ENCODE measurements around the gene ATCAY. TPM values are rescaled to one million over a fixed set of nuclear protein-coding genes. Genes with fewer than 3 reads are reported as not detected.

Gene ATCAY
- total RNA-seq, 2 experiments from 2014 or later = not detected

DNA sequence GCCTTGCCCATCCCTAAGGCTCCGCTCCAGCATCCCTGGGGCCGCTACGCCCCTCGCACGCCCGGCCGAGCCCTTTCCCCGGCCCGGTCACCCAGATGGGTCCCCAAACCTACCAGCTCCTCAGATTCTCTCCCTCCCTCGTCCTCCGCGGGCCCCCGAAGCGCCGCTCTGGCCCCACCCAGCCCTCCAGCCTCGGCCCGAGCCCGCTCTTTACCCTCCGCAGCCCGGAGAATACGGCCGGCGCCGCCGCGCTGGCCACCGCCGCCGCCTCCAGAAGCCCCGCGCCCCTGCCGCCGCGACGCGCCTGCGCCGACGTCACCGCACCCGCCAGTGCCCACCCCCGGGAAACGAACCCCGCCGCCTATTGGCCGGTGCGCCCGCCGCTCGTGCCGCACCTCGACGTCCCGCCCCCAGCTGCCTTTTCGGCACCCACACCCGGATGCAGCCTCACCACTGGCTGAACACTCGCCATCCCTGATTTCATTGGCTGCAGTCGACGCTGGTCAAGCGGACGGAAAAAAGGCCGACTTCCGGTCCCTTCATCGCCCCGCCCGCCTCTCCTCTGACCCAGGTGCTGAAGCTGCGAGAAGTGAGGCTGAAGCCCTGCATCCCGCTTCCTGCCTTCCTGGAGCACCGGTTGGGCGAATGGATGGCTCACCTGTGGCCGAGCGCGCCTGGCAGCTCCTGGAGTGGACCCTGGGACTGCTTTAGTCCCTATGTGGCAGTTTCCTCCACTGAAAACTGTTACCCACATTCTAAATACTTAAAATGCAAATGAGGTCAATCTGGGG is 90.5 kb downstream of the ATCAY start, which contains the start of gene DAPK3:
TSS of gene DAPK3 (minus strand) at position 292 of the 791 bp plus-strand sequence. CDS start 1,364 bp downstream, outside the sequence.
- H3K36me3 Mint-ChIP-seq (ENCODE audit: low read depth) = peaks cover 43% of the 10 kb centered on the region
- ChIA-PET POLR2A (interaction anchor here (1.0 to 4.6 kb wide), 9 partner anchors 8 to 276 kb away, joined by 3 to 72 read pairs (median 5); partner anchors contain the start of genes EEF2, MRPL54 and YJU2), CTCF (interaction anchor here (1.2 to 4.4 kb wide), 3 partner anchors 15 to 169 kb away, joined by 4 to 29 read pairs (median 8); partner anchors contain the start of gene EEF2)
- Histone ChIP-seq H3K27me3 (ENCODE audit: control insufficient read depth in 1 of 2, insufficient read depth in 2 of 2, low read length in 2 of 2) (no peaks in the 10 kb centered on the region), H3K9me3 (ENCODE audit: control insufficient read depth in 1 of 2, insufficient read depth in 1 of 2, low read length in 2 of 2) (no peaks in the 10 kb centered on the region), H3K36me3 (ENCODE audit: insufficient read depth, low read length) (peaks cover 32% of the 10 kb centered on the region), H3K4me1 (ENCODE audit: insufficient read depth, low read length) (peaks cover 33% of the 10 kb centered on the region), H3K27ac (ENCODE audit: low read depth in 1 of 2, low read length in 2 of 2) (peak within 1 kb of the TSS; percentile 67 to 76), H3K4me3 (ENCODE audit: low read length) (peak within 1 kb of the TSS; percentile 95)
- intact Hi-C loops (cut with DNase I, micrococcal nuclease) = loop anchor here in 1 of 2 experiments (2.0 kb wide), 1 partner anchor 14 kb away; the partner anchor contains the start of gene EEF2
- ATAC-seq (ENCODE audit: poor library complexity) (peak; percentile 91), DNase-seq (peak; percentile 77 to 94 (median 89))
- no peaks in the 10 kb centered on the region for H3K27me3 Mint-ChIP-seq
- peaks cover 22% of the 10 kb centered on the region for H3K4me1 Mint-ChIP-seq (ENCODE audit: low read depth)
- H3K27ac Mint-ChIP-seq = peak within 1 kb of the TSS; percentile 84
- TF ChIP-seq, protein P1, sequence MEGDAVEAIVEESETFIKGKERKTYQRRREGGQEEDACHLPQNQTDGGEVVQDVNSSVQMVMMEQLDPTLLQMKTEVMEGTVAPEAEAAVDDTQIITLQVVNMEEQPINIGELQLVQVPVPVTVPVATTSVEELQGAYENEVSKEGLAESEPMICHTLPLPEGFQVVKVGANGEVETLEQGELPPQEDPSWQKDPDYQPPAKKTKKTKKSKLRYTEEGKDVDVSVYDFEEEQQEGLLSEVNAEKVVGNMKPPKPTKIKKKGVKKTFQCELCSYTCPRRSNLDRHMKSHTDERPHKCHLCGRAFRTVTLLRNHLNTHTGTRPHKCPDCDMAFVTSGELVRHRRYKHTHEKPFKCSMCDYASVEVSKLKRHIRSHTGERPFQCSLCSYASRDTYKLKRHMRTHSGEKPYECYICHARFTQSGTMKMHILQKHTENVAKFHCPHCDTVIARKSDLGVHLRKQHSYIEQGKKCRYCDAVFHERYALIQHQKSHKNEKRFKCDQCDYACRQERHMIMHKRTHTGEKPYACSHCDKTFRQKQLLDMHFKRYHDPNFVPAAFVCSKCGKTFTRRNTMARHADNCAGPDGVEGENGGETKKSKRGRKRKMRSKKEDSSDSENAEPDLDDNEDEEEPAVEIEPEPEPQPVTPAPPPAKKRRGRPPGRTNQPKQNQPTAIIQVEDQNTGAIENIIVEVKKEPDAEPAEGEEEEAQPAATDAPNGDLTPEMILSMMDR (IDR thresholded peaks at IDR 0.05) = no peak
- peak within 1 kb of the TSS; percentile 88 for H3K4me3 Mint-ChIP-seq
- H3K9me3 Mint-ChIP-seq = no peaks in the 10 kb centered on the region

DNA sequence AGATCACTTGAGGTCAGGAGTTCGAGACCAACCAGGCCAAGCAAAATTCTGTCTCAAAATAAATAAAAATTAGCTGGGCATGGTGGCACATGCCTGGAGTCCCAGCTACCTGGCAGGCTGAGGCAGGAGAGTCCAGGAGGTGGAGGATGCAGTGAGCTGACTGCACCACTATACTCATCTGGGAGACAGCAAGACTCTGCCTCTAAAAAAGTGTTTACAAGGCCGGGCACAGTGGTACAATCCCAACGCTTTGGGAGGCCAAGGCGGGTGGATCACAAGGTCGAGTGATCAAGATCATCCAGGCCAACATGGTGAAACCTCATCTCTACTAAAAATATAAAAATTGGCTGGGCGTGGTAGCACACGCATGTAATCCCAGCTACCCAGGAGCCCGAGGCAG is 94.7 kb downstream of the ATCAY start:
- peaks cover 49% of the 10 kb centered on the region for H3K36me3 ChIP-seq (ENCODE audit: insufficient read depth, low read length)
- ChIA-PET CTCF (interaction anchor here (0.8 kb wide), 1 partner anchor 13 kb away, joined by 3 read pairs; no protein-coding TSS in a partner anchor), POLR2A (interaction anchor here (0.7 to 2.4 kb wide), 4 partner anchors 9 to 15 kb away, joined by 3 to 9 read pairs (median 6); partner anchors contain the start of gene EEF2)
- Mint-ChIP-seq H3K4me3 (no peak overlapping the region), H3K27me3 (no peaks in the 10 kb centered on the region), H3K27ac (peak overlapping the region; percentile 49), H3K36me3 (ENCODE audit: low read depth) (peaks cover 53% of the 10 kb centered on the region), H3K9me3 (no peaks in the 10 kb centered on the region), H3K4me1 (ENCODE audit: low read depth) (peaks cover 16% of the 10 kb centered on the region)
- intact Hi-C loops (cut with DNase I, micrococcal nuclease) = no loop called here
- ATAC-seq (ENCODE audit: poor library complexity) = no peak
- H3K27me3 ChIP-seq (ENCODE audit: control insufficient read depth in 1 of 2, insufficient read depth in 2 of 2, low read length in 2 of 2) = peaks cover 0 to 3% of the 10 kb centered on the region in 2 experiments
- H3K9me3 ChIP-seq (ENCODE audit: control insufficient read depth in 1 of 2, insufficient read depth in 1 of 2, low read length in 2 of 2) = peaks cover 0 to 10% of the 10 kb centered on the region in 2 experiments
- no peak for DNase-seq
- H3K4me3 ChIP-seq (ENCODE audit: low read length) = no peak overlapping the region
- TF ChIP-seq, protein P1 (IDR thresholded peaks at IDR 0.05) = no peak
- H3K27ac ChIP-seq (ENCODE audit: low read depth in 1 of 2, low read length in 2 of 2) = no peak overlapping the region
- peaks cover 24% of the 10 kb centered on the region for H3K4me1 ChIP-seq (ENCODE audit: insufficient read depth, low read length)

DNA sequence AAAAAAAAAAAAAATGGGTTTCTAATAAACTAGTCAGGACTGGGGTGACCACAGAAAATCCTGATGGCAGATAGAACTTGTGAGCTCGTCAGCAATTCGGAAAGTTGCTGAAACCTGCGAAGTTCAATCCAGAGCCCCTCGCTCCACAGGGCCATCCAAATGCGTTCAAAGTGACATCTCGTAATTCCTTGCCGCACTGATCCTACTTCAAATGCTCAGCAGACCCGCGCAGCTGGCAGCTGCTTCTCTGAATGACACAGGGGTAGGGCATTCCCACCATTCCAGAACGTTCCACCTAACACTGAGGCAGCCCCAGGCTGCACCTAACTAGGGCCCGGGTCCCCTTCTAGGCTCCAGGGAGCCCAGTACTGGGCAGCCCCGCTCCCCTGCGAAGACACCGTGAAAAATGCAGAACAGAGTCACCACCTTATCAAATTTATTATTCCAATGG is 95.2 kb downstream of the ATCAY start:
- ChIA-PET POLR2A (interaction anchor here (0.7 to 2.4 kb wide), 4 partner anchors 8 to 14 kb away, joined by 3 to 9 read pairs (median 6); partner anchors contain the start of gene EEF2), CTCF (interaction anchor here (0.8 kb wide), 1 partner anchor 12 kb away, joined by 3 read pairs; no protein-coding TSS in a partner anchor)
- peaks cover 0 to 3% of the 10 kb centered on the region in 2 experiments for H3K27me3 ChIP-seq (ENCODE audit: control insufficient read depth in 1 of 2, insufficient read depth in 2 of 2, low read length in 2 of 2)
- TF ChIP-seq, protein P1 (IDR thresholded peaks at IDR 0.05) = no peak
- H3K27ac Mint-ChIP-seq = peak overlapping the region; percentile 49
- H3K4me3 Mint-ChIP-seq = peak overlapping the region; percentile 60
- no peaks in the 10 kb centered on the region for H3K27me3 Mint-ChIP-seq
- ATAC-seq (ENCODE audit: poor library complexity) = no peak
- peaks cover 54% of the 10 kb centered on the region for H3K36me3 ChIP-seq (ENCODE audit: insufficient read depth, low read length)
- peaks cover 11% of the 10 kb centered on the region for H3K4me1 Mint-ChIP-seq (ENCODE audit: low read depth)
- no peak for DNase-seq
- intact Hi-C loops (cut with DNase I, micrococcal nuclease) = no loop called here
- no peaks in the 10 kb centered on the region for H3K9me3 Mint-ChIP-seq
- no peak overlapping the region for H3K27ac ChIP-seq (ENCODE audit: low read depth in 1 of 2, low read length in 2 of 2)
- peaks cover 24% of the 10 kb centered on the region for H3K4me1 ChIP-seq (ENCODE audit: insufficient read depth, low read length)
- H3K9me3 ChIP-seq (ENCODE audit: control insufficient read depth in 1 of 2, insufficient read depth in 1 of 2, low read length in 2 of 2) = peaks cover 0 to 10% of the 10 kb centered on the region in 2 experiments
- H3K36me3 Mint-ChIP-seq (ENCODE audit: low read depth) = peaks cover 56% of the 10 kb centered on the region
- H3K4me3 ChIP-seq (ENCODE audit: low read length) = no peak overlapping the region
